Left kidney (tissue), 2 donors: ENCODE data around the gene BRWD1. TPM values are rescaled to one million over a fixed set of nuclear protein-coding genes. Genes with fewer than 3 reads are reported as not detected.
"Not testable (repeated sequence)": the region's sequence is repeated elsewhere in the genome, so short reads cannot be mapped to it uniquely, and the experiment has no call there.

Source experiments
- DNase-seq: peaks from one replicate; pipeline ENCODE4 v3.0.0-alpha.2; 2013
- polyA plus RNA-seq: library from polyadenylated mRNA; unstranded; fragments of 120-200 nt; gene quantifications from one replicate; pipeline ENCODE4 v1.2.1, GENCODE V29; 2013; ENCODE audit not compliant: insufficient read length

BRWD1 gene
- polyA plus RNA-seq, 1 donor = 57.8 TPM

- DNase-seq = no peak
These were observed 24.4 kb downstream of the BRWD1 start for GRCh38 chr21:39288987-39289386.

- no peak for DNase-seq
These were observed 30.5 kb downstream of the BRWD1 start for GRCh38 chr21:39282911-39283310.

- DNase-seq = no peak
These were observed 31.6 kb downstream of the BRWD1 start for GRCh38 chr21:39281853-39282252.

GRCh38 chr21:39281207-39281606 lies 32.2 kb downstream of the BRWD1 start:
- DNase-seq = no peak

GRCh38 chr21:39269620-39270019 lies 43.8 kb downstream of the BRWD1 start:
- DNase-seq = no peak

- no peak for DNase-seq
These were observed 47.8 kb downstream of the BRWD1 start for GRCh38 chr21:39265603-39266002.

- DNase-seq = no peak
These were observed 50.1 kb downstream of the BRWD1 start for GRCh38 chr21:39263372-39263771.

GRCh38 chr21:39258207-39258606 lies 55.2 kb downstream of the BRWD1 start:
- DNase-seq = no peak

- peak; percentile 17 for DNase-seq
These were observed 62.1 kb downstream of the BRWD1 start for GRCh38 chr21:39251326-39251725.

GRCh38 chr21:39238275-39238674 lies 75.2 kb downstream of the BRWD1 start:
- DNase-seq = no peak

GRCh38 chr21:39232861-39233291 lies 80.6 kb downstream of the BRWD1 start:
- no peak for DNase-seq

- no peak for DNase-seq
These were observed 88.5 kb downstream of the BRWD1 start for GRCh38 chr21:39224930-39225329.

GRCh38 chr21:39221997-39222486 lies 91.4 kb downstream of the BRWD1 start:
- DNase-seq = no peak

- DNase-seq = no peak
These were observed 92.0 kb downstream of the BRWD1 start for GRCh38 chr21:39221282-39221996.

GRCh38 chr21:39220875-39221274 lies 92.6 kb downstream of the BRWD1 start:
- not testable (repeated sequence) for DNase-seq

- DNase-seq = no peak
These were observed 93.3 kb downstream of the BRWD1 start for GRCh38 chr21:39220150-39220549.

GRCh38 chr21:39218082-39218409 lies 95.4 kb downstream of the BRWD1 start:
- no peak for DNase-seq

- DNase-seq = no peak
These were observed 95.9 kb downstream of the BRWD1 start for GRCh38 chr21:39217356-39218081.

GRCh38 chr21:39216290-39216689 lies 97.1 kb downstream of the BRWD1 start:
- peak; percentile 20 for DNase-seq

GRCh38 chr21:39215078-39215477 lies 98.4 kb downstream of the BRWD1 start:
- DNase-seq = no peak

- DNase-seq = no peak
These were observed 104.1 kb downstream of the BRWD1 start for GRCh38 chr21:39209334-39209688.

GRCh38 chr21:39208624-39209333 lies 104.7 kb downstream of the BRWD1 start:
- peak; percentile 24 for DNase-seq

- no peak for DNase-seq
These were observed 109.3 kb downstream of the BRWD1 start for GRCh38 chr21:39204134-39204533.
